Gastroesophageal sphincter (tissue), 3 donors: ENCODE measurements around the gene ZNF273.

ENCODE experiments used
- CTCF ChIP-seq, 4 experiments: fragments of 200-600 bp in 2 of 4; fragments of 450-650 bp in 2 of 4; sonication (generic) in 1 of 4; IDR thresholded peaks; one replicate each; pipeline ENCODE4 v1.5.1; 2017 to 2019; ENCODE audit warnings: antibody characterized with exemption in 4 of 4, mild to moderate bottlenecking in 2 of 4, moderate library complexity in 2 of 4
- POLR2A ChIP-seq, 2 donors: fragments of 450-650 bp; IDR thresholded peaks; one replicate each; pipeline ENCODE4 v1.6.1; 2017; ENCODE audit warnings: antibody characterized with exemption in 2 of 2, mild to moderate bottlenecking in 2 of 2, moderate library complexity in 1 of 2
- POLR2AphosphoS5 ChIP-seq: sonication (generic); formaldehyde crosslinking; IDR thresholded peaks from one replicate; pipeline ENCODE4 v1.6.1; 2017; ENCODE audit warnings: antibody characterized with exemption

- TF ChIP-seq POLR2AphosphoS5 = no peak
- TF ChIP-seq CTCF (IDR thresholded peaks at IDR 0.05) = no peak
- TF ChIP-seq POLR2A (IDR thresholded peaks at IDR 0.05) = no peak
Measured at GRCh38 chr7:64876792-64877713, 26.0 kb upstream of the ZNF273 start.
